ENCODE data around the gene SORBS1. TPM values are rescaled to one million over a fixed set of nuclear protein-coding genes. Genes with fewer than 3 reads are reported as not detected.

Gene SORBS1
- total RNA-seq, 1 donor from 2014 or later: 58.2 TPM

DNA sequence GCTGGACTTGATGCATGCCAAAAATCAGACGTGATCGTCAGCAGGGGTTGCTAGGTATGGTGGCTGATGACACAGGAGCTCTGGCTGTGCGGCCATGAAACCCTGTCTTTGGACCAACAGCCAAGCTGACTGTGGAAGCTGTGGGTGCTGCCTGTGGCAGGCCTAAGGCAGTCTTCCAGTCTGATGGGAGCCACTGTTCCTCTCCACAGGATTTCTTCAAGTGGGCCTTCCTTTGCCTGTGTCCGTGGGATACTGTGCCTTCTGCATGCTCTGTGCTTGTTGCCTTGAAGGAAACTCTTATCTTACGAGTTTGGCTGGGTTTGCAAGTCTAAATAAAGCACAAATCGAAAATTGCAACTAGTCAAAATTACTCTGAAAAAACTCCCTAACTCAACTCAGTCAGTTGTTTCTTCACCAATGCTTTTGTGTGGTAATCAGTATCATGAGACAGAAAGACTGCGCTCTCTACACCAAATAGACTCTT is 168.4 kb downstream of the SORBS1 start:
- no peak for DNase-seq
- intact Hi-C loops (cut with DNase I): no loop called here
- Histone ChIP-seq H3K4me1 (peaks cover 28% of the 10 kb centered on the region), H3K27ac (no peak overlapping the region), H3K36me3 (peaks cover 32% of the 10 kb centered on the region), H3K27me3 (ENCODE audit: low read depth) (no peaks in the 10 kb centered on the region), H3K9me3 (no peaks in the 10 kb centered on the region), H3K4me3 (no peak overlapping the region)
- no peak for ATAC-seq
- TF ChIP-seq CTCF (IDR thresholded peaks at IDR 0.05): no peak

- no peak for TF ChIP-seq CTCF (IDR thresholded peaks at IDR 0.05)
- peaks cover 31% of the 10 kb centered on the region for H3K4me1 ChIP-seq
- H3K27me3 ChIP-seq (ENCODE audit: low read depth): no peaks in the 10 kb centered on the region
- intact Hi-C loops (cut with DNase I): no loop called here
- no peaks in the 10 kb centered on the region for H3K9me3 ChIP-seq
- no peak for ATAC-seq
- H3K36me3 ChIP-seq: peaks cover 27% of the 10 kb centered on the region
- no peak overlapping the region for H3K4me3 ChIP-seq
- no peak overlapping the region for H3K27ac ChIP-seq
- DNase-seq: no peak
These were observed 169.0 kb downstream of the SORBS1 start for GRCh38 chr10:95392217-95392584.

DNA sequence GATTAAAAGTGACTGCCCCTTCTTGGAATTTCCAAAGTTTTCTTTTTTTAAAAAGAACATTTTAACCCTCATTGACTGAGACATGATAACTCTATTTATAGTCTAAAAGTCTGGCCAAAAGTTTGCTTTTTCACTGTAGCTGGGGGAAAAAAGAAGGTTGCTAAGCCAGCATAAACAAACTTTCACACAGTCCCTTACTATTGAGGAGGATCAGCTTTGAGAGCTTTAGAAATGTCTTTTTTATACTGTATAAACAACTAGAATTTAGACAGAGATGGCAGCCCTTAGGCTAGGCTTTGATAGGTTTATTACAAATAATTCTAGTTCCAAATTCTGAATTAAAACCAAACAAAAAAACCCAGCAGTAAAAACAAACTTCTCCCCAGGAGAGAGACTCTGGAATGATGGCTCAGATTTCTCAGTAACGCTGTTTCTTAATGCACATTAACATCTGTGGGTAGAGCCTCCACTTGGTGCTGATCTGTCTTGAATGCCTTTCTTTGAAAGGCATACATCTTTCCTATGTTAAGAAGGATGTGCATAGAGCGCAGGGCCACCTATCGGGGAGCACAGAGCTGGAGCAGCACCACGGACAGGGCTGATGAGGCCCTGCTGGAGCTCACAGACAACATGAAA is 169.5 kb downstream of the SORBS1 start:
- DNase-seq: no peak
- H3K4me3 ChIP-seq: no peak overlapping the region
- H3K4me1 ChIP-seq: peaks cover 31% of the 10 kb centered on the region
- H3K27ac ChIP-seq: no peak overlapping the region
- no peak for TF ChIP-seq CTCF (IDR thresholded peaks at IDR 0.05)
- no peaks in the 10 kb centered on the region for H3K27me3 ChIP-seq (ENCODE audit: low read depth)
- intact Hi-C loops (cut with DNase I): no loop called here
- H3K9me3 ChIP-seq: no peaks in the 10 kb centered on the region
- H3K36me3 ChIP-seq: peaks cover 22% of the 10 kb centered on the region
- ATAC-seq: no peak

DNA sequence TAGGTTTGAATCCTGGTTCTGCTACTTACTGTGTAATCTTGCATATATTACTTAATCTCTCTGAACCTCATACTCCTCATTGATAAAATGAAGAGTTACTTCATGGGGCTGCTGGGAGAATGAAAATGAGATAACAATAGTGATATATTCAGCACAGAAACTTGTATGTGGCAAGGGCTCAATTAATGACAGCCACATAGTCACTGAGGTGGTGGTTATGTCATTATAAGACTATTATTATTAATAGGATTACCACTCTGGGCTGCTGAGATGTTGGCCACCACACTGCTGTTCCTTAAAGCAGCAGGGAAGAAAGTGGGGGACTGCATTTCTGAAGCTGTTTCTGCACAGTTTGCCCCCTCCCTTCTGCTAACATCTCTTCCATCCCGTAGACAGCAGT is 170.0 kb downstream of the SORBS1 start:
- ATAC-seq (no peak), DNase-seq (no peak)
- H3K27me3 ChIP-seq (ENCODE audit: low read depth): no peaks in the 10 kb centered on the region
- intact Hi-C loops (cut with DNase I): no loop called here
- no peak overlapping the region for H3K4me3 ChIP-seq
- no peaks in the 10 kb centered on the region for H3K9me3 ChIP-seq
- no peak for TF ChIP-seq CTCF (IDR thresholded peaks at IDR 0.05)
- H3K4me1 ChIP-seq: peaks cover 31% of the 10 kb centered on the region
- H3K36me3 ChIP-seq: peaks cover 17% of the 10 kb centered on the region
- no peak overlapping the region for H3K27ac ChIP-seq

DNA sequence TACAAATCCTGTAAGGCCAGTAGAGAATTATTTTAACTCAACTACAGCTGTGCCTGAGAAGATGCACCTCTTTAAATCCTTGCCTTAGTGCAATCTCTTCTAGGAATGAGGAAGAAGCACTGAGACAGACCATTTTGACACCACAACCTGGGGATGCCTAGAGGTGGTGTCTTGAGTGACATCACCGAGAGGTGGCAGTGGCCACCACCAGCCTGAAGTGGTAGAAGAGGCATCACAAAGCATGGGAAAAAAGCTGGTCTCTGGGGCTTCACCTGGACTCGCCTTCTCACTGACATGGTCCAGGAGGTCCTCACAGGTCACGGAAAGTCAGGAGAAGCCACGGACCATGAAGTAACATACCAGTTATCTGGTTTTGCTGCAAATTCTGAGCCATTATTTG is 171.2 kb downstream of the SORBS1 start:
- Histone ChIP-seq H3K36me3 (peaks cover 17% of the 10 kb centered on the region), H3K27me3 (ENCODE audit: low read depth) (no peaks in the 10 kb centered on the region), H3K27ac (no peak overlapping the region), H3K9me3 (no peaks in the 10 kb centered on the region), H3K4me1 (peaks cover 31% of the 10 kb centered on the region), H3K4me3 (no peak overlapping the region)
- no peak for TF ChIP-seq CTCF (IDR thresholded peaks at IDR 0.05)
- intact Hi-C loops (cut with DNase I): no loop called here
- DNase-seq (no peak), ATAC-seq (no peak)

Measured in lower lobe of right lung (tissue), 2 donors.